Activated B cell treated with CpG ODN at 0.5 μM for 24 hours (primary cell): ENCODE measurements around the gene RAB7A. TPM values are rescaled to one million over a fixed set of nuclear protein-coding genes. Genes with fewer than 3 reads are reported as not detected.
"Not testable (repeated sequence)": the region's sequence is repeated elsewhere in the genome, so short reads cannot be mapped to it uniquely, and the experiment has no call there.

Experiments
- ATAC-seq: fragments of 200-7000 bp; cut with Tn5 transposase; one replicate; pipeline ENCODE4 v1.10.0; 2021; ENCODE audit warnings: low read depth, mild to moderate bottlenecking, moderate library complexity
- CTCF ChIA-PET: fragments of 350-600 bp; sonication (Branson Sonifier 250); formaldehyde crosslinking; loops from one replicate; lab custom pipeline; 2021; ENCODE audit warnings: antibody characterized with exemption; lab: Charles Lee
- POLR2A ChIA-PET: fragments of 350-600 bp; sonication (Branson Sonifier 250); formaldehyde crosslinking; loops from one replicate; lab custom pipeline; 2021; ENCODE audit warnings: antibody characterized with exemption; lab: Charles Lee
- DNase-seq: peaks from one replicate; pipeline ENCODE4 v3.0.0; 2022
- H3K27ac Mint-ChIP-seq: one replicate; pipeline ENCODE4 v1.8.0; 2020; ENCODE audit warnings: mixed read lengths
- H3K27me3 Mint-ChIP-seq: one replicate; pipeline ENCODE4 v1.8.0; 2021; ENCODE audit warnings: mixed read lengths
- H3K36me3 Mint-ChIP-seq: one replicate; pipeline ENCODE4 v1.8.0; 2021; ENCODE audit warnings: low read depth, mixed read lengths
- H3K4me1 Mint-ChIP-seq: one replicate; pipeline ENCODE4 v1.8.0; 2021; ENCODE audit warnings: mixed read lengths
- H3K4me3 Mint-ChIP-seq: one replicate; pipeline ENCODE4 v1.8.0; 2020; ENCODE audit warnings: mild to moderate bottlenecking, mixed read lengths
- H3K9me3 Mint-ChIP-seq: one replicate; pipeline ENCODE4 v1.8.0; 2020; ENCODE audit warnings: mixed read lengths
- CTCF ChIP-seq: fragments of 200-600 bp; IDR thresholded peaks from one replicate; pipeline ENCODE4 v1.8.0; 2022; ENCODE audit warnings: antibody characterized with exemption, mild to moderate bottlenecking
- intact Hi-C: fragments of 100-400 bp; cut with micrococcal nuclease; formaldehyde crosslinking; loops from one replicate; pipeline ENCODE4 v1.15.1; 2024
- total RNA-seq: library from RNA; stranded (reverse); gene quantifications from 2 replicates; pipeline ENCODE4 v1.2.3, GENCODE V29; 2022

RAB7A gene
- total RNA-seq, 1 donor from 2014 or later = 169 TPM

GRCh38 chr3:128824132-128824850 lies 98.3 kb downstream of the RAB7A start:
- Mint-ChIP-seq H3K4me1 (no peaks in the 10 kb centered on the region), H3K4me3 (no peak overlapping the region), H3K9me3 (no peaks in the 10 kb centered on the region), H3K27me3 (no peaks in the 10 kb centered on the region), H3K27ac (no peak overlapping the region), H3K36me3 (peaks cover 20% of the 10 kb centered on the region)
- ChIA-PET CTCF (no interaction called here), POLR2A (no interaction called here)
- no peak for ATAC-seq
- intact Hi-C loops = no loop called here
- DNase-seq = no peak
- no peak for TF ChIP-seq CTCF

- Mint-ChIP-seq H3K9me3 (no peaks in the 10 kb centered on the region), H3K27ac (no peak overlapping the region), H3K4me1 (no peaks in the 10 kb centered on the region), H3K4me3 (no peak overlapping the region), H3K36me3 (peaks cover 11% of the 10 kb centered on the region), H3K27me3 (no peaks in the 10 kb centered on the region)
- ChIA-PET CTCF (no interaction called here), POLR2A (no interaction called here)
- DNase-seq (no peak), ATAC-seq (no peak)
- no peak for TF ChIP-seq CTCF
- intact Hi-C loops = no loop called here
These were observed 99.2 kb downstream of the RAB7A start for GRCh38 chr3:128825117-128825725.

GRCh38 chr3:128829087-128829486 lies 103.1 kb downstream of the RAB7A start:
- not testable (repeated sequence) for H3K27me3 Mint-ChIP-seq, H3K4me3 Mint-ChIP-seq
- POLR2A ChIA-PET = interaction anchor here (0.6 kb wide), 1 partner anchor 19 kb away, joined by 8 read pairs; no protein-coding TSS in a partner anchor

GRCh38 chr3:128829925-128830625 lies 104.1 kb downstream of the RAB7A start:
- ATAC-seq, intact Hi-C loops, H3K9me3 Mint-ChIP-seq, H3K4me3 Mint-ChIP-seq, H3K27me3 Mint-ChIP-seq, CTCF ChIA-PET, POLR2A ChIA-PET, DNase-seq, H3K4me1 Mint-ChIP-seq, H3K36me3 Mint-ChIP-seq, H3K27ac Mint-ChIP-seq: not testable (repeated sequence)

More at GRCh38 chr3:128829087-128829486, 103.1 kb downstream of the RAB7A start:
- DNase-seq, H3K36me3 Mint-ChIP-seq, CTCF ChIA-PET, H3K9me3 Mint-ChIP-seq, ATAC-seq, H3K27ac Mint-ChIP-seq, H3K4me1 Mint-ChIP-seq, intact Hi-C loops: not testable (repeated sequence)

GRCh38 chr3:128830762-128831161 lies 104.8 kb downstream of the RAB7A start:
- H3K4me3 Mint-ChIP-seq, H3K36me3 Mint-ChIP-seq, ATAC-seq, POLR2A ChIA-PET, intact Hi-C loops, H3K27me3 Mint-ChIP-seq, DNase-seq, H3K27ac Mint-ChIP-seq, H3K9me3 Mint-ChIP-seq, H3K4me1 Mint-ChIP-seq, CTCF ChIA-PET: not testable (repeated sequence)

- H3K4me3 Mint-ChIP-seq, H3K27me3 Mint-ChIP-seq, DNase-seq, H3K36me3 Mint-ChIP-seq, CTCF ChIA-PET, intact Hi-C loops, H3K4me1 Mint-ChIP-seq, H3K9me3 Mint-ChIP-seq, POLR2A ChIA-PET, ATAC-seq, H3K27ac Mint-ChIP-seq: not testable (repeated sequence)
These were observed 107.0 kb downstream of the RAB7A start for GRCh38 chr3:128832979-128833378.

- H3K9me3 Mint-ChIP-seq = no peaks in the 10 kb centered on the region
- intact Hi-C loops = no loop called here
- H3K27me3 Mint-ChIP-seq = no peaks in the 10 kb centered on the region
- no peaks in the 10 kb centered on the region for H3K4me1 Mint-ChIP-seq
- no peaks in the 10 kb centered on the region for H3K36me3 Mint-ChIP-seq
- ChIA-PET POLR2A (no interaction called here), CTCF (no interaction called here)
- no peak overlapping the region for H3K27ac Mint-ChIP-seq
- no peak for TF ChIP-seq CTCF
- ATAC-seq (no peak), DNase-seq (no peak)
- no peak overlapping the region for H3K4me3 Mint-ChIP-seq
These were observed 109.1 kb downstream of the RAB7A start for GRCh38 chr3:128835096-128835495.
